HG03196 (cell line): Measurements from ENCODE around the gene ABCB9.

Source experiments
- ATAC-seq: cut with Tn5 transposase; IDR thresholded peaks from one replicate; pipeline ENCODE4 v1.9.1; 2021; ENCODE audit not compliant: unreplicated experiment

The ABCB9 gene

GRCh38 chr12:122884091-122884826 is 82.0 kb downstream of the ABCB9 start:
- no peak for ATAC-seq

GRCh38 chr12:122882908-122883558 is 83.2 kb downstream of the ABCB9 start:
- ATAC-seq, result no peak

GRCh38 chr12:122880668-122881067 is 85.6 kb downstream of the ABCB9 start:
- ATAC-seq, result no peak

- ATAC-seq, result no peak
These were observed 86.1 kb downstream of the ABCB9 start for GRCh38 chr12:122880155-122880667.
